ENCODE results near the gene NEAT1. TPM values are rescaled to one million over a fixed set of nuclear protein-coding genes. Genes with fewer than 3 reads are reported as not detected.

NEAT1 gene
- total and polyA plus RNA-seq, 9 donors, result 15.6 to 203 (median 65.3) TPM

- WGBS (ENCODE audit: insufficient coverage), result 90% methylated on average over 11 of the region's 14 CpGs
- Histone ChIP-seq H3K27me3 (ENCODE audit: control insufficient read depth, insufficient read depth, low read length) (no peaks in the 10 kb centered on the region), H3K36me3 (ENCODE audit: control insufficient read depth, insufficient read depth, low read length) (no peaks in the 10 kb centered on the region), H3K9me3 (replicated peaks; ENCODE audit: control insufficient read depth, low read depth, low read length) (no peaks in the 10 kb centered on the region), H3K27ac (ENCODE audit: low read length) (no peak overlapping the region), H3K4me1 (ENCODE audit: control insufficient read depth, insufficient read depth, low read length) (peaks cover 29% of the 10 kb centered on the region), H3K4me3 (ENCODE audit: low read length) (no peak overlapping the region)
- DNase-seq, result no peak
These were observed 43.5 kb upstream of the NEAT1 start for GRCh38 chr11:65378928-65379638.

GRCh38 chr11:65379698-65380459, 42.7 kb upstream of the NEAT1 start:
- peaks cover 32% of the 10 kb centered on the region for H3K4me1 ChIP-seq (ENCODE audit: control insufficient read depth, insufficient read depth, low read length)
- no peaks in the 10 kb centered on the region for H3K27me3 ChIP-seq (ENCODE audit: control insufficient read depth, insufficient read depth, low read length)
- DNase-seq, result no peak
- no peaks in the 10 kb centered on the region for H3K36me3 ChIP-seq (ENCODE audit: control insufficient read depth, insufficient read depth, low read length)
- 92% methylated on average over 6 of the region's 13 CpGs for WGBS (ENCODE audit: insufficient coverage)
- H3K27ac ChIP-seq (ENCODE audit: low read length), result no peak overlapping the region
- no peak overlapping the region for H3K4me3 ChIP-seq (ENCODE audit: low read length)
- no peaks in the 10 kb centered on the region for H3K9me3 ChIP-seq (replicated peaks; ENCODE audit: control insufficient read depth, low read depth, low read length)

GRCh38 chr11:65380460-65381119, 42.0 kb upstream of the NEAT1 start:
- WGBS (ENCODE audit: insufficient coverage), result 93% methylated on average over 10 of the region's 16 CpGs
- Histone ChIP-seq H3K4me1 (ENCODE audit: control insufficient read depth, insufficient read depth, low read length) (peaks cover 37% of the 10 kb centered on the region), H3K27ac (ENCODE audit: low read length) (no peak overlapping the region)

GRCh38 chr11:65381716-65382032, 40.9 kb upstream of the NEAT1 start:
- peak; percentile 57 for DNase-seq
- H3K4me3 ChIP-seq (ENCODE audit: low read length), result peak overlapping the region; percentile 36
- no peaks in the 10 kb centered on the region for H3K9me3 ChIP-seq (replicated peaks; ENCODE audit: control insufficient read depth, low read depth, low read length)
- WGBS (ENCODE audit: insufficient coverage), result no CpG with 5 or more reads among the region's 6 CpGs
- peak overlapping the region; percentile 97 for H3K27ac ChIP-seq (ENCODE audit: low read length)
- H3K4me1 ChIP-seq (ENCODE audit: control insufficient read depth, insufficient read depth, low read length), result peaks cover 42% of the 10 kb centered on the region
- no peaks in the 10 kb centered on the region for H3K27me3 ChIP-seq (ENCODE audit: control insufficient read depth, insufficient read depth, low read length)
- no peaks in the 10 kb centered on the region for H3K36me3 ChIP-seq (ENCODE audit: control insufficient read depth, insufficient read depth, low read length)

More at GRCh38 chr11:65380460-65381119, 42.0 kb upstream of the NEAT1 start:
- Histone ChIP-seq H3K36me3 (ENCODE audit: control insufficient read depth, insufficient read depth, low read length) (no peaks in the 10 kb centered on the region), H3K9me3 (replicated peaks; ENCODE audit: control insufficient read depth, low read depth, low read length) (no peaks in the 10 kb centered on the region), H3K27me3 (ENCODE audit: control insufficient read depth, insufficient read depth, low read length) (no peaks in the 10 kb centered on the region), H3K4me3 (ENCODE audit: low read length) (no peak overlapping the region)
- no peak for DNase-seq

- peak; percentile 93 for DNase-seq
- Histone ChIP-seq H3K36me3 (ENCODE audit: control insufficient read depth, insufficient read depth, low read length) (no peaks in the 10 kb centered on the region), H3K4me1 (ENCODE audit: control insufficient read depth, insufficient read depth, low read length) (peaks cover 47% of the 10 kb centered on the region), H3K4me3 (ENCODE audit: low read length) (peak within 1 kb of the TSS; percentile 36), H3K9me3 (replicated peaks; ENCODE audit: control insufficient read depth, low read depth, low read length) (no peaks in the 10 kb centered on the region), H3K27ac (ENCODE audit: low read length) (peak within 1 kb of the TSS; percentile 97), H3K27me3 (ENCODE audit: control insufficient read depth, insufficient read depth, low read length) (no peaks in the 10 kb centered on the region)
- 7% methylated on average over 16 of the region's 27 CpGs for WGBS (ENCODE audit: insufficient coverage)
These were observed 40.4 kb upstream of the NEAT1 start, which contains the start of gene SLC25A45 for GRCh38 chr11:65382033-65382803. Gene SLC25A45, minus strand, starts transcription at chr11:65382646. Its CDS starts 695 bp downstream, at chr11:65381951.

GRCh38 chr11:65382804-65383368, 39.7 kb upstream of the NEAT1 start:
- DNase-seq, result no peak
- WGBS (ENCODE audit: insufficient coverage), result 26% methylated on average over 6 of the region's 12 CpGs
- Histone ChIP-seq H3K4me3 (ENCODE audit: low read length) (peak overlapping the region; percentile 36), H3K4me1 (ENCODE audit: control insufficient read depth, insufficient read depth, low read length) (peaks cover 49% of the 10 kb centered on the region), H3K27ac (ENCODE audit: low read length) (peak overlapping the region; percentile 97), H3K9me3 (replicated peaks; ENCODE audit: control insufficient read depth, low read depth, low read length) (no peaks in the 10 kb centered on the region), H3K27me3 (ENCODE audit: control insufficient read depth, insufficient read depth, low read length) (no peaks in the 10 kb centered on the region), H3K36me3 (ENCODE audit: control insufficient read depth, insufficient read depth, low read length) (no peaks in the 10 kb centered on the region)

GRCh38 chr11:65383778-65384177, 38.8 kb upstream of the NEAT1 start:
- no peak overlapping the region for H3K27ac ChIP-seq (ENCODE audit: low read length)
- 89% methylated on average over 5 of the region's 6 CpGs for WGBS (ENCODE audit: insufficient coverage)
- no peaks in the 10 kb centered on the region for H3K9me3 ChIP-seq (replicated peaks; ENCODE audit: control insufficient read depth, low read depth, low read length)

GRCh38 chr11:65384301-65384889, 38.2 kb upstream of the NEAT1 start:
- 78% methylated on average over 5 of the region's 8 CpGs for WGBS (ENCODE audit: insufficient coverage)
- H3K27ac ChIP-seq (ENCODE audit: low read length), result peak overlapping the region; percentile 35

More at GRCh38 chr11:65383778-65384177, 38.8 kb upstream of the NEAT1 start:
- H3K36me3 ChIP-seq (ENCODE audit: control insufficient read depth, insufficient read depth, low read length), result peaks cover 9% of the 10 kb centered on the region
- no peak overlapping the region for H3K4me3 ChIP-seq (ENCODE audit: low read length)
- no peaks in the 10 kb centered on the region for H3K27me3 ChIP-seq (ENCODE audit: control insufficient read depth, insufficient read depth, low read length)
- peaks cover 53% of the 10 kb centered on the region for H3K4me1 ChIP-seq (ENCODE audit: control insufficient read depth, insufficient read depth, low read length)
- no peak for DNase-seq

More at GRCh38 chr11:65384301-65384889, 38.2 kb upstream of the NEAT1 start:
- H3K9me3 ChIP-seq (replicated peaks; ENCODE audit: control insufficient read depth, low read depth, low read length), result no peaks in the 10 kb centered on the region
- peaks cover 53% of the 10 kb centered on the region for H3K4me1 ChIP-seq (ENCODE audit: control insufficient read depth, insufficient read depth, low read length)
- DNase-seq, result no peak
- H3K36me3 ChIP-seq (ENCODE audit: control insufficient read depth, insufficient read depth, low read length), result peaks cover 15% of the 10 kb centered on the region
- H3K4me3 ChIP-seq (ENCODE audit: low read length), result no peak overlapping the region
- H3K27me3 ChIP-seq (ENCODE audit: control insufficient read depth, insufficient read depth, low read length), result no peaks in the 10 kb centered on the region
